Measurements from ENCODE around the gene EMP2. TPM values are rescaled to one million over a fixed set of nuclear protein-coding genes. Genes with fewer than 3 reads are reported as not detected.
A peak's percentile ranks its signal among the peaks of the same experiment; 100 is the strongest.

EMP2 gene
- total and polyA plus RNA-seq, 4 donors: 18.9 to 143 (median 92.9) TPM

DNA sequence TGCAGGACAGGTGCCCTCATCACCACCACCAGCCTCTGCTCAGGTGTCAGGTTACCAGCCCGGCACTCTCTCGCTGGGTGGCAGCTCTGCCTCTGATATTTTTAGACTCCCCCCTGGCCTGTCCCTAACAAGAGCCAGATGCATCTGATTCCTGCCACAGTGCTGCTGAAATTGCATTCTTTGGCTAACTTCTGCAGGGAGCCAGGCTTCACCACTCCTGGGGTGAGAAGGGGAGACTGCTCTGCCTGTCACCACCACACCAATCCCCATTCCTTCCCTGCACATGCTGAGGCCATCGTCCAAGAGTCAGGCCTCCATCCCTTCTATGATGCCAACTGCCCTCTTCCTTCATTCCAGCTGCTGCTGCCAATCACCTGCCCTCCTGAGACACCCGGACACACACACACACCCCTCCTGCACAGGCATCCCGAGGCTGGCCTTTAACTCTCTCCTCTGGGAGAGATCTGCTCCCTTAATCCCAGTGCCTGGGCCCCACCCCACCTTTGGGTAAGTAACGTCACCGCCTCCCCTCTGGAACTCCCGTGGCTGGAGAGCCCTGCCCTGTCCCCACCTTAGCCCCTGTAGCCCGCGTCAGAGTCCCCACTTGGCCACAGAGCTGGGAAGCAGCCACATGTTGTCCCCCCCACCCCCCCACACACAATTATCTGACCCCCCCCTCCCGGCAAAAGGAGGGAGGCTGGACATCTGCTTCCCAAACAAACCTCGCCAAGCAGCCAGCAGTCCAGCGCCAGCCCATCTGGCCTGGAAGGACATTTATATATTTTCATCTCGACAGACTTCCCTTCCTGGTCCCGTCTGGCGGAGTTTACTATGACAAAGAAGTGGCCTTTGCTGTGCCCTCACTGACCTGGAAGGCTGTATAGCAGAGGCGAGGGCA, 2.8 kb downstream of the EMP2 start:
- 4 to 6% methylated on average over 17 of the region's 17 CpGs for WGBS, 2 donors
- peak overlapping the region; percentile 59 to 82 for H3K27ac ChIP-seq (ENCODE audit: low read depth in 1 of 2, low read length in 2 of 2)
- ATAC-seq (ENCODE audit: low FRiP score) (no peak), DNase-seq (no peak)
- no peaks in the 10 kb centered on the region for H3K9me3 ChIP-seq (ENCODE audit: control insufficient read depth, low read length)
- no peaks in the 10 kb centered on the region for H3K36me3 ChIP-seq (ENCODE audit: control insufficient read depth in 1 of 2, insufficient read depth in 2 of 2, low read length in 1 of 2)
- intact Hi-C loops (cut with DNase I): loop anchor here in 1 of 2 donors (5.0 kb wide), 1 partner anchor 55 kb away; no protein-coding TSS in a partner anchor
- no peaks in the 10 kb centered on the region for H3K27me3 ChIP-seq (ENCODE audit: control insufficient read depth in 1 of 2, insufficient read depth in 2 of 2, low read length in 1 of 2)
- H3K4me3 ChIP-seq (ENCODE audit: low read length in 2 of 2): peak overlapping the region in 1 of 2 donors; percentile 10
- H3K4me1 ChIP-seq (ENCODE audit: control insufficient read depth in 1 of 2, insufficient read depth in 2 of 2, low read length in 2 of 2): no peaks in the 10 kb centered on the region

DNA sequence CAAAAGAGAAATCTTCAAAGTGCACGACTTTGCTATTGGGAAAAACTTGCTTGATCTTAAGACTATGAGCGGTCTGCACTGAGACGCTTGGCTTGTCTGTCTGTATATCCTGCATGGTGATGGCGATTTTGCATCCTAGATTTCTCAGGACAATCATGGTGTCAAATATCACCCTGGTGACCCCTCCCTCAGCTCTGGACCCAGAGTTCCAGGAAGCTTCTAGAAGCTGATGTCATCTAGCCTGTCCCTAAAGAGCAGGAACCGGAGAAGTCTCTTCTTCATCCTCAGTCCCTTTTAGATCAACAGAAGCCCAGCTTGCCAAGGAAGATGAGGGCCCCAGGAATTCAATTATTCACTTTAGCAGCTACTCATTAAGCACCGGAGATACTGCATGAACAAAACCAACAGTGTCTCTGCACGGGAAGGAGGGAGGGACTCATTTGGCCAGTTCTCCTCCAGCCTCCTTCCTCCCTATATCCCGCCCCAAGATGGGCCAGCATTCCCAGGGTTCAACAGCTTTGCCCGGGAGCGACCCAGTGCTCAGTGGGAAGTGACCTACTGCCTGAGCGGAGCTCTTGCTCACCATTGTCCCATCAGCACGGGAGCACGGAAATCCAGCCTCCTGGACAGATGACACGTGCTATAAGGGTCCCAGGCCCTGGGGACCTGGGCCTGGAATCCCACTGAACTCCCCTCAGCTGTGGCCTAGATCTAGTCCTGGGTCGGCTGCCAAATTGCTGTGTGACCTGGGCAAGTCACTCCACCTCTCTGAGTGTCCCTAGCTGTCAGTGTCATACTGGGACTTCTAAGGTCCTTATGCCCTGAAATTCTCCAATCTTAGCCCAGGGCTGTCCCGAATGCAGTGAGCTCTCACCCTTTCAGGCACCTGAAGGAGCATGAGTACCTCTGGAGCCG, 3.8 kb downstream of the EMP2 start:
- Histone ChIP-seq H3K27me3 (ENCODE audit: control insufficient read depth in 1 of 2, insufficient read depth in 2 of 2, low read length in 1 of 2) (no peaks in the 10 kb centered on the region), H3K9me3 (ENCODE audit: control insufficient read depth, low read length) (no peaks in the 10 kb centered on the region), H3K36me3 (ENCODE audit: control insufficient read depth in 1 of 2, insufficient read depth in 2 of 2, low read length in 1 of 2) (no peaks in the 10 kb centered on the region), H3K4me1 (ENCODE audit: control insufficient read depth in 1 of 2, insufficient read depth in 2 of 2, low read length in 2 of 2) (no peaks in the 10 kb centered on the region), H3K27ac (ENCODE audit: low read depth in 1 of 2, low read length in 2 of 2) (no peak overlapping the region), H3K4me3 (ENCODE audit: low read length in 2 of 2) (no peak overlapping the region)
- no peak for DNase-seq
- WGBS, 2 donors: 61 to 68% methylated on average over 17 of the region's 17 CpGs
- intact Hi-C loops (cut with DNase I): loop anchor here in 1 of 2 donors (5.0 kb wide), 1 partner anchor 54 kb away; no protein-coding TSS in a partner anchor
- ATAC-seq (ENCODE audit: low FRiP score): no peak

DNA sequence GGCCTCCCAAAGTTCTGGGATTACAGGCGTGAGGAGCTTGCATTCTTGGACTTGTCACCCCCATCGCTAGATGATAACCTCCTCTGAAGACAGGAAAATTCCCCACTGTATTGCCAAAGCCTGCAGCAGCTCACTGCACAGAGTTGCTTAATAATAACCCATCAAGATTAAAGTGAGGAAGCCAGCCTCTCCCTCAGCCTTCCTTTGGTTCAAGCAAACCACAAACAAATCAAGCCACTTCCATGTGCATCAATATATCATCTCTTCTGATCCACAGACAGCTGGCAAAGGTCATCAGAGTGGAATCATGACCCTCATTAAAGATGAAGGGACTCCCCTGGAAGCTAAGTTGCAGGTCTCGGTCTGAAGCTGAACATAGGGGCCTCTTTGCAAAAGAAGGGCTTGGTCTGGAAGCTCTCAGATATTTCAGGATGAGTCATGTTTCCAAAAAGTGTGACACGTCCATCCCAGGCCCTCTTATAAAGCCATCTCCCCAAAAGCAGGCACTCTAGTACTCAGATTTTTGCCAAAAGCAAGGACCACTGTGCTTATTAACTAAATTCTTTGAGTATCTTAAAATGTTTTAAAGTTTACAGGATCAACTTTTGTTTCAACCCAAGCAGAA, 4.8 kb downstream of the EMP2 start:
- no peaks in the 10 kb centered on the region for H3K27me3 ChIP-seq (ENCODE audit: control insufficient read depth in 1 of 2, insufficient read depth in 2 of 2, low read length in 1 of 2)
- H3K9me3 ChIP-seq (ENCODE audit: control insufficient read depth, low read length): no peaks in the 10 kb centered on the region
- H3K4me3 ChIP-seq (ENCODE audit: low read length in 2 of 2): no peak overlapping the region
- no peak for ATAC-seq (ENCODE audit: low FRiP score)
- 66 to 71% methylated on average over 4 of the region's 4 CpGs for WGBS, 2 donors
- peak overlapping the region in 1 of 2 donors; percentile 8 for H3K27ac ChIP-seq (ENCODE audit: low read depth in 1 of 2, low read length in 2 of 2)
- H3K4me1 ChIP-seq (ENCODE audit: control insufficient read depth in 1 of 2, insufficient read depth in 2 of 2, low read length in 2 of 2): no peaks in the 10 kb centered on the region
- intact Hi-C loops (cut with DNase I): loop anchor here in 1 of 2 donors (5.0 kb wide), 1 partner anchor 53 kb away; no protein-coding TSS in a partner anchor
- no peaks in the 10 kb centered on the region for H3K36me3 ChIP-seq (ENCODE audit: control insufficient read depth in 1 of 2, insufficient read depth in 2 of 2, low read length in 1 of 2)
- DNase-seq: no peak

DNA sequence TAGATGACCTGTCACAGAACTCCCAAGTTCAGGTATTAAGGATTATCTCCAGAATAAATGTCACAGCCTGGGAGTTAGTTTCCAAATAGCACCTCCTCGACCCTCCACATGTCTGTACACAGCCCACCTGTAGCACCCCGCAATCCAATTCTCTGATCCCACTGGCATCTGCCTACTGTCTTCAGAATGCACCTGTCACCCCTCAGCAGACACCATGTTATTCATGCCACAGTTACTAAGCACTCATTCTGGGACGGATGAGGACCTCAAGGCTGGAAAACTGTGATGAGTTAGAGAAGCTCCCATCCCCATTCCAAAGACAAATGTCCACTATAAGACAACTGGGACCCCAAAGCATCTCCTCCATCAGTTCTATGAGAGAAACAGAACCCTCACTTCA, 7.8 kb downstream of the EMP2 start:
- DNase-seq (no peak), ATAC-seq (ENCODE audit: low FRiP score) (no peak)
- Histone ChIP-seq H3K36me3 (ENCODE audit: control insufficient read depth in 1 of 2, insufficient read depth in 2 of 2, low read length in 1 of 2) (no peaks in the 10 kb centered on the region), H3K27me3 (ENCODE audit: control insufficient read depth in 1 of 2, insufficient read depth in 2 of 2, low read length in 1 of 2) (no peaks in the 10 kb centered on the region), H3K4me1 (ENCODE audit: control insufficient read depth in 1 of 2, insufficient read depth in 2 of 2, low read length in 2 of 2) (no peaks in the 10 kb centered on the region), H3K9me3 (ENCODE audit: control insufficient read depth, low read length) (no peaks in the 10 kb centered on the region), H3K4me3 (ENCODE audit: low read length in 2 of 2) (no peak overlapping the region), H3K27ac (ENCODE audit: low read depth in 1 of 2, low read length in 2 of 2) (no peak overlapping the region)
- intact Hi-C loops (cut with DNase I): no loop called here
- 77 to 85% methylated on average over 3 of the region's 3 CpGs for WGBS, 2 donors

DNA sequence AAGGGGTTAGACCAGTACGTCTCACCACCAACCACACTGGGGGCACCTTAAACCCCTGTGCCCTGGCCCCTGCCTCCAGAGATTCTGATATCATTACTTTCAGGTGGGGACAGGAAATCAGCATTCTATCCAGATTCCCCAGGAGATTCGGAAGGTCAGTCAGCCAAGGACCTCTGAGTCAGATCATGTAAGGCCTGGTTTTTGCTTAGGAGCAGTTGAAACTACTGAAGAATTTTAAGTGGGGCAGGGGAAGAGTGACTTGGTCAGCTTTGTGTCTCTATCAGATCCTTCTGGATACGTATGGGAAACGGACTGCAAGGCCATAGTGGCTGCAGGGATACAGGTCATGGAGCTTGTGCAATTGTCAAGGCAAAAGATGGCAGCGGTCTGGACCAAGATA, 9.0 kb downstream of the EMP2 start:
- Histone ChIP-seq H3K27ac (ENCODE audit: low read depth in 1 of 2, low read length in 2 of 2) (peak overlapping the region in 1 of 2 donors; percentile 52), H3K4me1 (ENCODE audit: control insufficient read depth in 1 of 2, insufficient read depth in 2 of 2, low read length in 2 of 2) (no peaks in the 10 kb centered on the region), H3K4me3 (ENCODE audit: low read length in 2 of 2) (no peak overlapping the region), H3K36me3 (ENCODE audit: control insufficient read depth in 1 of 2, insufficient read depth in 2 of 2, low read length in 1 of 2) (no peaks in the 10 kb centered on the region), H3K9me3 (ENCODE audit: control insufficient read depth, low read length) (no peaks in the 10 kb centered on the region), H3K27me3 (ENCODE audit: control insufficient read depth in 1 of 2, insufficient read depth in 2 of 2, low read length in 1 of 2) (no peaks in the 10 kb centered on the region)
- ATAC-seq (ENCODE audit: low FRiP score) (no peak), DNase-seq (no peak)
- intact Hi-C loops (cut with DNase I): no loop called here
- WGBS, 2 donors: 72 to 93% methylated on average over 5 of the region's 5 CpGs

DNA sequence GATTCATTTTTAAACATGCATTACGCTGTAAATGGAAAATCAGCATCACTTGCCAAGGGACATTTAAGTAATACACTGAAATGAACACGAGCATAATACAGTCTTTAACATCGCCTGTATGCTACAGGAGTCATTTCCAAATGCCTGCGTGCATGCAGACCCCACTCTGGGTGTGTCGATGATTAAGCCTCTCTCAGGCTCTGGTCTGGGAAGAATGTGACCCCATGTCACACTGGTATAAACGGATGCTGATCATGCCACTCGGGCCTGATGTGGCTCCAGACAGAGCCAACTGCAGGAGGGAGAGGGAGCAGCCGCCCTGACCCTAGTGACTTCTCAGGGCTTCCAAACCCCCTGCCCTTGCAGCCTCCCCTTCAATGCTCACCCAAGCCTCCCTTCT, 10.8 kb downstream of the EMP2 start:
- Histone ChIP-seq H3K36me3 (ENCODE audit: control insufficient read depth in 1 of 2, insufficient read depth in 2 of 2, low read length in 1 of 2) (no peaks in the 10 kb centered on the region), H3K4me1 (ENCODE audit: control insufficient read depth in 1 of 2, insufficient read depth in 2 of 2, low read length in 2 of 2) (peaks cover 0 to 2% of the 10 kb centered on the region in 2 donors), H3K4me3 (ENCODE audit: low read length in 2 of 2) (no peak overlapping the region), H3K9me3 (ENCODE audit: control insufficient read depth, low read length) (no peaks in the 10 kb centered on the region), H3K27me3 (ENCODE audit: control insufficient read depth in 1 of 2, insufficient read depth in 2 of 2, low read length in 1 of 2) (no peaks in the 10 kb centered on the region), H3K27ac (ENCODE audit: low read depth in 1 of 2, low read length in 2 of 2) (peak overlapping the region; percentile 19 to 91)
- intact Hi-C loops (cut with DNase I): loop anchor here in 1 of 2 donors (10.0 kb wide), 1 partner anchor 545 kb away; no protein-coding TSS in a partner anchor
- DNase-seq: no peak
- WGBS, 2 donors: 7 to 9% methylated on average over 8 of the region's 8 CpGs
- peak; percentile 31 for ATAC-seq (ENCODE audit: low FRiP score)

DNA sequence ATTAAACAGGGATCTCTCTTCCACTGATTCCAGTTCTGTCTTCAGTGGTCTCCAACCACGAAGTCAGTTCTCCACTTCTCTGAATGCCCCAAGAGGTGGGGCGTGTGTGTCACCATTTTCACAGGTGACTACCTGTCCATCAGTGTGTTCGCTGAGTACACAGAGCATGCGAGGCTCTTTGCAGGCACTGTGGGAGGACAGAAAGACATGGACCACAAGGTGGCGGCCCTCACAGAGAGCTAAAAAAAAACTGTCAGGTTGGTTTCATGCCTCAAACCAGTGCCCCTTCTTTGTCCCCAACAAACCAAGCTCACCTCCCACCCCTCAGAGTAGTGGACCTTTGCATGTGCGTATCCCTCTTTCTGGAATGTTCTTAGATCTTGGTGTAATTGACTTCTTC, 13.8 kb downstream of the EMP2 start:
- no peaks in the 10 kb centered on the region for H3K36me3 ChIP-seq (ENCODE audit: control insufficient read depth in 1 of 2, insufficient read depth in 2 of 2, low read length in 1 of 2)
- DNase-seq: no peak
- ATAC-seq (ENCODE audit: low FRiP score): no peak
- H3K27me3 ChIP-seq (ENCODE audit: control insufficient read depth in 1 of 2, insufficient read depth in 2 of 2, low read length in 1 of 2): no peaks in the 10 kb centered on the region
- intact Hi-C loops (cut with DNase I): loop anchor here in 1 of 2 donors (10.0 kb wide), 1 partner anchor 548 kb away; no protein-coding TSS in a partner anchor
- no peak overlapping the region for H3K4me3 ChIP-seq (ENCODE audit: low read length in 2 of 2)
- peak overlapping the region; percentile 53 to 89 for H3K27ac ChIP-seq (ENCODE audit: low read depth in 1 of 2, low read length in 2 of 2)
- H3K9me3 ChIP-seq (ENCODE audit: control insufficient read depth, low read length): no peaks in the 10 kb centered on the region
- 87% methylated on average over 6 of the region's 6 CpGs for WGBS, 2 donors
- H3K4me1 ChIP-seq (ENCODE audit: control insufficient read depth in 1 of 2, insufficient read depth in 2 of 2, low read length in 2 of 2): peaks cover 2 to 4% of the 10 kb centered on the region in 2 donors

DNA sequence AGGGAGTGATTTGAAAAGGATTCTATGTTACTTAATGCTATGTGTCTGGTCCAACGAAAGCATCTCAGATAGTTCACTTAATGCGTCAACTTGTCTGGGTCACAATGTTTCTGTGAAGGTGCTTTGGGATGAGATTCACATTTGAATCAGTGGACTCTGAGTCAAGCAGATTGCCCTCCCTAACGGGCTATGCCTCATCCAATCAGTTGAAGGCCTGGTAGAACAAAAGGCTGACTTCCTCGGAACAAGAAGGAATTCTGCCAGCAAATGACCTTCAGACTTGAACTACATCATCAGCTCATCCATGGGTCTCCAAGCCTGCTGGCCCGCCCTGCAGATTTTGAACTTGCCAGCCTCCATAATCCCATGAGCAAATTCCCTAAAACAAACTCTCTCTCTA, 15.2 kb downstream of the EMP2 start:
- no peak overlapping the region for H3K4me3 ChIP-seq (ENCODE audit: low read length in 2 of 2)
- no peak for DNase-seq
- H3K36me3 ChIP-seq (ENCODE audit: control insufficient read depth in 1 of 2, insufficient read depth in 2 of 2, low read length in 1 of 2): no peaks in the 10 kb centered on the region
- H3K27me3 ChIP-seq (ENCODE audit: control insufficient read depth in 1 of 2, insufficient read depth in 2 of 2, low read length in 1 of 2): no peaks in the 10 kb centered on the region
- peaks cover 2 to 4% of the 10 kb centered on the region in 2 donors for H3K4me1 ChIP-seq (ENCODE audit: control insufficient read depth in 1 of 2, insufficient read depth in 2 of 2, low read length in 2 of 2)
- 13 to 15% methylated on average over 5 of the region's 5 CpGs for WGBS, 2 donors
- peak overlapping the region; percentile 89 to 95 for H3K27ac ChIP-seq (ENCODE audit: low read depth in 1 of 2, low read length in 2 of 2)
- intact Hi-C loops (cut with DNase I): loop anchor here in 1 of 2 donors (10.0 kb wide), 1 partner anchor 550 kb away; no protein-coding TSS in a partner anchor
- ATAC-seq (ENCODE audit: low FRiP score): peak; percentile 30
- H3K9me3 ChIP-seq (ENCODE audit: control insufficient read depth, low read length): no peaks in the 10 kb centered on the region
